PFSK-1 (cell line): Measurements from ENCODE around the gene GMPPB.

Experiments
- FOXP2 ChIP-seq: optimal IDR thresholded peaks from 2 replicates; pipeline ENCODE3; 2011; ENCODE audit warnings: borderline replicate concordance, control low read depth, inconsistent platforms; ENCODE audit not compliant: insufficient read depth; ENCODE audit errors: extremely low read length, extremely low read depth
- POLR2AphosphoS5 ChIP-seq: IDR thresholded peaks from 2 replicates; pipeline ENCODE4 v1.6.1; 2012; ENCODE audit warnings: low read depth, mild to moderate bottlenecking, control low read depth, low read length, moderate library complexity
- SIN3A ChIP-seq: IDR thresholded peaks from 2 replicates; pipeline ENCODE4 v1.6.1; 2012; ENCODE audit warnings: mild to moderate bottlenecking, low read length, moderate library complexity, borderline replicate concordance; ENCODE audit not compliant: insufficient read depth
- TAF1 ChIP-seq: IDR thresholded peaks from 2 replicates; pipeline ENCODE4 v1.6.1; 2012; ENCODE audit warnings: low read length, control low read depth, borderline replicate concordance; ENCODE audit not compliant: insufficient read depth
- TF ChIP-seq, protein P1 (sequence below), 2 experiments: IDR thresholded peaks; 2 replicates each; pipeline versions ENCODE4 v1.6.1 to v1.8.0; 2011 to 2012; ENCODE audit warnings: low read depth in 2 of 2, low read length in 2 of 2, control low read depth in 1 of 2, inconsistent platforms in 1 of 2, mild to moderate bottlenecking in 1 of 2, moderate library complexity in 1 of 2; ENCODE audit not compliant: insufficient read depth in 1 of 2

DNA sequence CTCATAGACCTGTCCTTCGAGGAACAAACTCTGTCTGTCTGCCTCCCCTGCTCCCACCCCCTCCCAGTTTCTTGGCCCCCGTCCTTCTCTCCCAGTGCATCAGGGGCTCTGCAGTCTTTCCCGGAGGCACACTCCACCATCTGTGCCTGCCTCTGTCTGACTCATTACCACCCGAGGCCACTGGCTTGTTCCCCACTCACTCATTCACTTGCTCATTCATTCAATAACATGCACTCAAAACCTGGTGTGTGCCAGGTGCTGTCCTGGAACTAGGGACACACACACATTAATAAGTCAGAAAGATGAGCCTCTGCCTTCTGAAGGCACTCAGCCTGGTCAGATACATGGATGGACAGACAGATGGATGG is 16.7 kb downstream of the GMPPB start:
- no peak for TF ChIP-seq POLR2AphosphoS5
- no peak for TF ChIP-seq SIN3A
- TF ChIP-seq, protein P1, sequence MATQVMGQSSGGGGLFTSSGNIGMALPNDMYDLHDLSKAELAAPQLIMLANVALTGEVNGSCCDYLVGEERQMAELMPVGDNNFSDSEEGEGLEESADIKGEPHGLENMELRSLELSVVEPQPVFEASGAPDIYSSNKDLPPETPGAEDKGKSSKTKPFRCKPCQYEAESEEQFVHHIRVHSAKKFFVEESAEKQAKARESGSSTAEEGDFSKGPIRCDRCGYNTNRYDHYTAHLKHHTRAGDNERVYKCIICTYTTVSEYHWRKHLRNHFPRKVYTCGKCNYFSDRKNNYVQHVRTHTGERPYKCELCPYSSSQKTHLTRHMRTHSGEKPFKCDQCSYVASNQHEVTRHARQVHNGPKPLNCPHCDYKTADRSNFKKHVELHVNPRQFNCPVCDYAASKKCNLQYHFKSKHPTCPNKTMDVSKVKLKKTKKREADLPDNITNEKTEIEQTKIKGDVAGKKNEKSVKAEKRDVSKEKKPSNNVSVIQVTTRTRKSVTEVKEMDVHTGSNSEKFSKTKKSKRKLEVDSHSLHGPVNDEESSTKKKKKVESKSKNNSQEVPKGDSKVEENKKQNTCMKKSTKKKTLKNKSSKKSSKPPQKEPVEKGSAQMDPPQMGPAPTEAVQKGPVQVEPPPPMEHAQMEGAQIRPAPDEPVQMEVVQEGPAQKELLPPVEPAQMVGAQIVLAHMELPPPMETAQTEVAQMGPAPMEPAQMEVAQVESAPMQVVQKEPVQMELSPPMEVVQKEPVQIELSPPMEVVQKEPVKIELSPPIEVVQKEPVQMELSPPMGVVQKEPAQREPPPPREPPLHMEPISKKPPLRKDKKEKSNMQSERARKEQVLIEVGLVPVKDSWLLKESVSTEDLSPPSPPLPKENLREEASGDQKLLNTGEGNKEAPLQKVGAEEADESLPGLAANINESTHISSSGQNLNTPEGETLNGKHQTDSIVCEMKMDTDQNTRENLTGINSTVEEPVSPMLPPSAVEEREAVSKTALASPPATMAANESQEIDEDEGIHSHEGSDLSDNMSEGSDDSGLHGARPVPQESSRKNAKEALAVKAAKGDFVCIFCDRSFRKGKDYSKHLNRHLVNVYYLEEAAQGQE (IDR thresholded peaks at IDR 0.05; ENCODE audit: insufficient read depth in 1 of 2, low read depth in 2 of 2, low read length in 2 of 2): no peak
- no peak for TF ChIP-seq TAF1
- TF ChIP-seq FOXP2: no peak
